Loucy (cell line): ENCODE data around the gene ZNF609.
"Not testable (repeated sequence)": the region's sequence is repeated elsewhere in the genome, so short reads cannot be mapped to it uniquely, and the experiment has no call there.

Experiments
- CTCF ChIP-seq: fragments of 200-600 bp; sonication (generic); conservative IDR thresholded peaks from 2 replicates; pipeline ENCODE4 v1.5.1; 2014; ENCODE audit warnings: mild to moderate bottlenecking, antibody characterized with exemption, low read length
- EZH2phosphoT487 ChIP-seq: fragments of 200-600 bp; IDR thresholded peaks from 2 replicates; pipeline ENCODE4 v1.6.1; 2018; ENCODE audit warnings: antibody characterized with exemption, mild to moderate bottlenecking, moderate library complexity, borderline replicate concordance

- TF ChIP-seq CTCF, EZH2phosphoT487: not testable (repeated sequence)
Measured at GRCh38 chr15:64639744-64640143, 179.4 kb downstream of the ZNF609 start.
